H1 (cell line): Measurements from ENCODE around the gene HIC1. TPM values are rescaled to one million over a fixed set of nuclear protein-coding genes. Genes with fewer than 3 reads are reported as not detected.

Experiments
- CTCF ChIA-PET: fragments of 300-600 bp; sonication (Branson Sonifier 250); formaldehyde crosslinking; loops from one replicate; lab custom pipeline; 2021; ENCODE audit not compliant: partially characterized antibody; lab: Charles Lee
- POLR2A ChIA-PET: fragments of 300-600 bp; sonication (Branson Sonifier 250); formaldehyde crosslinking; loops from one replicate; lab custom pipeline; 2021; ENCODE audit warnings: inconsistent platforms; ENCODE audit not compliant: partially characterized antibody; lab: Charles Lee
- DNase-seq, 2 experiments: peaks; one replicate each; pipeline versions ENCODE4 v3.0.0 to v3.0.0-alpha.2; 2010 to 2022; ENCODE audit warnings: low spot score in 2 of 2, low read depth in 1 of 2, mixed read lengths in 1 of 2
- FAIRE-seq: peaks from 2 replicates; lab custom pipeline; 2011; peaks lifted over from hg19 to GRCh38; lab: Jason Lieb, UNC
- H2AFZ ChIP-seq: 2 replicates; pipeline ENCODE4 v1.8.1; 2012; ENCODE audit warnings: low read length, inconsistent platforms
- H2AK5ac ChIP-seq: 2 replicates; pipeline ENCODE4 v1.6.1; 2013; ENCODE audit warnings: low read depth, low read length
- H2BK120ac ChIP-seq: replicated peaks from 2 replicates; pipeline ENCODE3; 2013; ENCODE audit warnings: low read depth, low read length, inconsistent platforms
- H2BK12ac ChIP-seq: 2 replicates; pipeline ENCODE4 v1.6.1; 2013; ENCODE audit warnings: low read depth, low read length
- H2BK15ac ChIP-seq: 2 replicates; pipeline ENCODE4 v1.6.1; 2013; ENCODE audit warnings: low read length
- H2BK20ac ChIP-seq: 2 replicates; pipeline ENCODE4 v1.6.1; 2013; ENCODE audit warnings: low read length
- H2BK5ac ChIP-seq: 2 replicates; pipeline ENCODE4 v1.6.1; 2013; ENCODE audit warnings: low read depth, low read length
- H3K14ac ChIP-seq: 2 replicates; pipeline ENCODE4 v1.6.1; 2013; ENCODE audit warnings: inconsistent platforms; ENCODE audit not compliant: insufficient read length
- H3K18ac ChIP-seq: 2 replicates; pipeline ENCODE4 v1.6.1; 2013; ENCODE audit warnings: low read length; ENCODE audit errors: extremely low read depth
- H3K23ac ChIP-seq: 2 replicates; pipeline ENCODE4 v1.6.1; 2013; ENCODE audit warnings: inconsistent platforms; ENCODE audit not compliant: insufficient read length
- H3K23me2 ChIP-seq: 2 replicates; pipeline ENCODE4 v1.6.1; 2013; ENCODE audit warnings: low read depth, low read length
- H3K27ac ChIP-seq: 2 replicates; pipeline ENCODE4 v1.6.1; 2011; ENCODE audit warnings: low read depth, low read length, inconsistent platforms
- H3K27me3 ChIP-seq, 4 experiments: replicated peaks in 1 of 4; 1 replicate in 1 of 4; 2 replicates in 3 of 4; pipeline versions ENCODE4 v1.6.1 to v1.8.1; 2011 to 2013; ENCODE audit warnings: low read length in 3 of 4, mild to moderate bottlenecking in 3 of 4, inconsistent platforms in 2 of 4, mixed read lengths in 2 of 4, moderate library complexity in 1 of 4; ENCODE audit not compliant: control insufficient read depth in 3 of 4, insufficient read depth in 3 of 4; ENCODE audit errors: extremely low read depth in 1 of 4
- H3K36me3 ChIP-seq, 4 experiments: 2 replicates each; pipeline versions ENCODE4 v1.6.1 to v1.8.1; 2011 to 2013; ENCODE audit warnings: mild to moderate bottlenecking in 4 of 4, low read length in 3 of 4, moderate library complexity in 2 of 4, control low read depth in 1 of 4, inconsistent platforms in 1 of 4; ENCODE audit not compliant: insufficient read depth in 4 of 4, control insufficient read depth in 2 of 4
- H3K4ac ChIP-seq: replicated peaks from 2 replicates; pipeline ENCODE3; 2013; ENCODE audit warnings: low read length, low read depth, mixed read lengths, inconsistent platforms; ENCODE audit not compliant: insufficient read length
- H3K4me1 ChIP-seq, 4 experiments: replicated peaks in 1 of 4; 1 replicate in 1 of 4; 2 replicates in 3 of 4; pipeline versions ENCODE4 v1.6.1 to v1.8.1; 2011 to 2013; ENCODE audit warnings: low read length in 3 of 4, inconsistent platforms in 2 of 4, mixed read lengths in 1 of 4; ENCODE audit not compliant: insufficient read depth in 4 of 4, control insufficient read depth in 3 of 4
- H3K4me2 ChIP-seq, 2 experiments: 2 replicates each; pipeline versions ENCODE4 v1.6.1 to v1.8.1; 2011 to 2013; ENCODE audit warnings: low read depth in 2 of 2, low read length in 2 of 2, control low read depth in 1 of 2, inconsistent platforms in 1 of 2, mild to moderate bottlenecking in 1 of 2; ENCODE audit not compliant: insufficient read depth in 1 of 2
- H3K4me3 ChIP-seq, 4 experiments: fragments of 200-600, 300-600 bp in 1 of 4; sonication (generic), shearing (Covaris generic), sonication (Bioruptor Twin) in 1 of 4; 2 replicates each; pipeline versions ENCODE4 v1.5.1 to v1.8.1; 2011 to 2016; ENCODE audit warnings: low read length in 4 of 4, low read depth in 3 of 4, control low read depth in 2 of 4, inconsistent platforms in 2 of 4, mild to moderate bottlenecking in 2 of 4, mixed read lengths in 1 of 4, moderate library complexity in 1 of 4; ENCODE audit not compliant: insufficient read depth in 2 of 4; ENCODE audit errors: extremely low read depth in 1 of 4
- H3K56ac ChIP-seq: replicated peaks from 2 replicates; pipeline ENCODE3; 2013; ENCODE audit warnings: low read depth, mild to moderate bottlenecking, mixed read lengths, low read length, inconsistent platforms; ENCODE audit not compliant: insufficient read length
- H3K79me1 ChIP-seq: 2 replicates; pipeline ENCODE4 v1.6.1; 2013; ENCODE audit warnings: low read depth, low read length, control low read depth
- H3K79me2 ChIP-seq, 2 experiments: 2 replicates each; pipeline versions ENCODE4 v1.6.1 to v1.8.1; 2012 to 2013; ENCODE audit warnings: low read length in 2 of 2, mild to moderate bottlenecking in 2 of 2, inconsistent platforms in 1 of 2; ENCODE audit not compliant: insufficient read depth in 2 of 2, control insufficient read depth in 1 of 2
- H3K9ac ChIP-seq, 4 experiments: replicated peaks in 1 of 4; 1 replicate in 1 of 4; 2 replicates in 3 of 4; pipeline versions ENCODE4 v1.6.1 to v1.8.1; 2011 to 2013; ENCODE audit warnings: low read depth in 3 of 4, low read length in 3 of 4, control low read depth in 2 of 4, mild to moderate bottlenecking in 2 of 4, moderate library complexity in 2 of 4, inconsistent platforms in 1 of 4; ENCODE audit errors: extremely low read depth in 1 of 4
- H3K9me3 ChIP-seq, 2 experiments: 2 replicates each; pipeline versions ENCODE4 v1.6.1 to v1.8.1; 2012 to 2013; ENCODE audit warnings: mild to moderate bottlenecking in 2 of 2, moderate library complexity in 2 of 2, control low read depth in 1 of 2, inconsistent platforms in 1 of 2, low read depth in 1 of 2, low read length in 1 of 2, mixed read lengths in 1 of 2; ENCODE audit not compliant: insufficient read depth in 2 of 2
- H4K20me1 ChIP-seq, 2 experiments: replicated peaks in 1 of 2; 2 replicates each; pipeline versions ENCODE3 to v1.8.1; 2011 to 2013; ENCODE audit warnings: inconsistent platforms in 2 of 2, low read length in 2 of 2, mild to moderate bottlenecking in 1 of 2; ENCODE audit not compliant: insufficient read depth in 2 of 2, control insufficient read depth in 1 of 2
- H4K5ac ChIP-seq: 2 replicates; pipeline ENCODE4 v1.6.1; 2013; ENCODE audit warnings: low read length, low read depth, mixed read lengths, inconsistent platforms; ENCODE audit not compliant: insufficient read length
- H4K8ac ChIP-seq: 2 replicates; pipeline ENCODE4 v1.8.0; 2013; ENCODE audit warnings: mild to moderate bottlenecking, moderate library complexity, low read length, inconsistent platforms; ENCODE audit not compliant: insufficient read depth; ENCODE audit errors: extremely low read depth
- H4K91ac ChIP-seq: replicated peaks from 2 replicates; pipeline ENCODE3; 2013; ENCODE audit warnings: low read length, mixed read lengths, inconsistent platforms; ENCODE audit not compliant: insufficient read length
- ATF2 ChIP-seq: IDR thresholded peaks from 2 replicates; pipeline ENCODE4 v1.6.1; 2012; ENCODE audit warnings: low read length, inconsistent platforms
- GTF2F1 ChIP-seq: IDR thresholded peaks from 2 replicates; pipeline ENCODE4 v1.6.1; 2012; ENCODE audit warnings: low read depth, low read length, improper control_type of control experiment, borderline replicate concordance
- TEAD4 ChIP-seq: IDR thresholded peaks from 2 replicates; pipeline ENCODE4 v1.6.1; 2012; ENCODE audit warnings: low read depth, low read length, inconsistent platforms, mixed read lengths
- WGBS, 2 experiments: shearing (Covaris generic) in 1 of 2; methylation state at CpG; one replicate each; pipeline versions ENCODE4 v1.1.6 to v1.1.7; 2013 to 2015; ENCODE audit warnings: low lambda C conversion rate in 2 of 2, mixed read lengths in 2 of 2, inconsistent platforms in 1 of 2, low coverage in 1 of 2, missing lambda C conversion rate in 1 of 2; ENCODE audit not compliant: insufficient replicate concordance in 2 of 2, insufficient coverage in 1 of 2, insufficient read length in 1 of 2; ENCODE audit errors: extremely low coverage in 1 of 2, missing lambda C conversion rate in 1 of 2; 5-methylcytosine and 5-hydroxymethylcytosine counted together
- polyA plus RNA-seq, 7 experiments: library from polyadenylated mRNA; depleted of rRNA in 3 of 7; stranded (reverse) in 5 of 7; unstranded in 2 of 7; fragments of >200 nt in 5 of 7; fragments of 200-250 nt in 2 of 7; gene quantifications; 1 replicate in 5 of 7; 2 replicates in 1 of 7; 4 replicates in 1 of 7; pipeline versions ENCODE4 v1.2.1 to v1.2.3, GENCODE V29; 2011 to 2013; ENCODE audit warnings: missing spikeins in 2 of 7, mixed read lengths in 2 of 7
- total RNA-seq: library from RNA; stranded (reverse); fragmentation: NEBNext Ultra II Directional; extraction: Animal tissue kit (Norgen Biotek cat#: 25700); gene quantifications from 2 replicates; pipeline ENCODE4 v1.2.1, GENCODE V29; 2021

Gene HIC1
- total and polyA plus RNA-seq, 2 of the 8 experiments (the other 6 are each of a cell fraction or from before 2014, with no cell fraction given) = 0.06 to 0.09 TPM

- Histone ChIP-seq H2BK5ac (no peak overlapping the region), H3K4me1 (peaks cover 0 to 6% (median 5%) of the 10 kb centered on the region in 4 experiments; a peak in 4 of 7 replicates), H3K56ac (no peak overlapping the region), H4K91ac (no peak overlapping the region), H2BK12ac (no peak overlapping the region), H3K4me2 (peak overlapping the region; percentile 61 to 91), H3K4me3 (peak overlapping the region; percentile 58 to 82 (median 71)), H3K27ac (no peak overlapping the region), H3K14ac (no peak overlapping the region), H2BK120ac (no peak overlapping the region), H4K5ac (no peak overlapping the region), H3K23ac (no peak overlapping the region), H2BK20ac (no peak overlapping the region), H2AK5ac (no peak overlapping the region), H3K18ac (no peak overlapping the region), H3K79me1 (peaks cover 4% of the 10 kb centered on the region), H3K9ac (no peak overlapping the region; a peak in 1 of 7 replicates), H3K9me3 (no peaks in the 10 kb centered on the region), H3K23me2 (peaks cover 5% of the 10 kb centered on the region; the same call in 1 of the 2 replicates), H2AFZ (no peak overlapping the region; the same call in 1 of the 2 replicates), H4K20me1 (peaks cover 0 to 7% of the 10 kb centered on the region in 2 experiments), H4K8ac (no peak overlapping the region), H2BK15ac (no peak overlapping the region; the same call in 1 of the 2 replicates), H3K27me3 (peaks cover 0 to 2% (median 0%) of the 10 kb centered on the region in 4 experiments; a peak in 1 of 7 replicates), H3K36me3 (peaks cover 0 to 14% (median 3%) of the 10 kb centered on the region in 4 experiments; a peak in 5 of 8 replicates), H3K4ac (no peak overlapping the region), H3K79me2 (no peaks in the 10 kb centered on the region)
- WGBS, 2 experiments = 63% methylated on average over 16 of the region's 16 CpGs; no CpG with 5 or more reads in 1 of the 2 experiments
- no peak for FAIRE-seq
- DNase-seq = no peak
- ChIA-PET POLR2A (interaction anchor here (0.7 to 1.6 kb wide), 4 partner anchors 25 to 132 kb away, joined by 3 read pairs; no protein-coding TSS in a partner anchor), CTCF (interaction anchor here (0.9 to 3.1 kb wide), 17 partner anchors 9 to 241 kb away, joined by 3 to 17 read pairs (median 4); partner anchors contain the start of genes DPH1 and RTN4RL1)
- TF ChIP-seq GTF2F1 (no peak), TEAD4 (no peak), ATF2 (no peak)
Measured at GRCh38 chr17:2040942-2041560, 13.9 kb upstream of the HIC1 start.
